Adrenal gland (tissue), 12 donors: ENCODE data around the gene IKZF2. TPM values are rescaled to one million over a fixed set of nuclear protein-coding genes. Genes with fewer than 3 reads are reported as not detected.

Experiments
- DNase-seq, 7 donors: peaks; one replicate each; pipeline ENCODE4 v3.0.0-alpha.2; 2019 to 2020
- H3K27ac ChIP-seq, 5 donors: fragments of 200-600 bp; sonication (generic) in 4 of 5; 1 replicate in 3 of 5; 2 replicates in 2 of 5; pipeline versions ENCODE4 v1.5.1 to v1.8.0; 2016 to 2020; ENCODE audit warnings: mild to moderate bottlenecking in 1 of 5
- H3K27me3 ChIP-seq: fragments of 200-600 bp; 2 replicates; pipeline ENCODE4 v1.8.0; 2021
- H3K36me3 ChIP-seq, 2 donors: fragments of 200-600 bp; replicated peaks in 1 of 2; 1 replicate in 1 of 2; 2 replicates in 1 of 2; pipeline versions ENCODE4 v1.5.1 to v1.8.0; 2018 to 2022
- H3K4me1 ChIP-seq, 2 donors: fragments of 200-600 bp; replicated peaks in 1 of 2; 1 replicate in 1 of 2; 2 replicates in 1 of 2; pipeline versions ENCODE4 v1.5.1 to v1.8.0; 2018 to 2021
- H3K4me3 ChIP-seq, 4 donors: fragments of 200-600 bp; sonication (generic) in 3 of 4; one replicate each; pipeline ENCODE4 v1.5.1; 2016 to 2018
- H3K9me3 ChIP-seq, 3 donors: fragments of 200-600 bp; sonication (generic) in 1 of 3; replicated peaks in 1 of 3; 1 replicate in 2 of 3; 2 replicates in 1 of 3; pipeline versions ENCODE4 v1.5.1 to v1.8.0; 2016 to 2021
- POLR2A ChIP-seq, 2 donors: fragments of 450-650 bp; IDR thresholded peaks; one replicate each; pipeline ENCODE4 v1.6.1; 2017; ENCODE audit warnings: antibody characterized with exemption in 2 of 2, mild to moderate bottlenecking in 2 of 2, moderate library complexity in 1 of 2
- WGBS, 4 donors: extraction: QIAGEN DNeasy Blood & Tissue Kit in 2 of 4; methylation state at CpG; one replicate each; pipeline versions ENCODE4 v1.1.5 to v1.1.7; 2013 to 2017; 5-methylcytosine and 5-hydroxymethylcytosine counted together
- intact Hi-C, 2 donors: fragments of 100-400 bp; cut with DNase I; formaldehyde crosslinking; loops; one replicate each; pipeline versions ENCODE4 v1.14.1 to v1.15.0; 2022 to 2023
- polyA plus RNA-seq, 3 donors: library from polyadenylated mRNA; stranded (reverse); fragments of 200-250 nt in 2 of 3; fragments of 350-450 nt in 1 of 3; fragmentation: Illumina TruSeq in 1 of 3; extraction: RNeasy Lipid Tissue Mini Kit (QIAGEN cat#74804) in 1 of 3; gene quantifications; one replicate each; pipeline ENCODE4 v1.2.3, GENCODE V29; 2013 to 2014
- total RNA-seq, 9 donors: library from RNA; depleted of rRNA in 4 of 9; stranded (reverse); fragments of >200 nt in 4 of 9; fragments of 120-200 nt in 1 of 9; fragmentation: NEBNext Ultra II Directional in 1 of 9; extraction: Animal tissue kit (Norgen Biotek cat#: 25700) in 1 of 9; gene quantifications; one replicate each; pipeline versions ENCODE4 v1.1.0 to v1.2.4, GENCODE V29; 2013 to 2023
- TF ChIP-seq, protein P1 (sequence below), 6 experiments: fragments of 450-650 bp in 4 of 6; fragments of 200-600 bp in 2 of 6; sonication (generic) in 1 of 6; IDR thresholded peaks; 1 replicate in 5 of 6; 2 replicates in 1 of 6; pipeline versions ENCODE4 v1.5.1 to v1.8.0; 2016 to 2021; ENCODE audit warnings: antibody characterized with exemption in 6 of 6, mild to moderate bottlenecking in 2 of 6, moderate library complexity in 1 of 6
- donor health status: healthy with polysubstance abuse.
- donor health status: Bipolar disorder and iron deficiency.
- donor health status: DM: yes; HTN: yes; CAD: no.
- donor health status: DM: no; HTN: no; CAD: no.
- donor health status: DM: no; HTN: no; CAD: no.
- donor health status: DM: yes; HTN: yes; CAD: no.

Gene IKZF2
- total and polyA plus RNA-seq, 12 donors, result 0.44 to 18.9 (median 8.0) TPM

DNA sequence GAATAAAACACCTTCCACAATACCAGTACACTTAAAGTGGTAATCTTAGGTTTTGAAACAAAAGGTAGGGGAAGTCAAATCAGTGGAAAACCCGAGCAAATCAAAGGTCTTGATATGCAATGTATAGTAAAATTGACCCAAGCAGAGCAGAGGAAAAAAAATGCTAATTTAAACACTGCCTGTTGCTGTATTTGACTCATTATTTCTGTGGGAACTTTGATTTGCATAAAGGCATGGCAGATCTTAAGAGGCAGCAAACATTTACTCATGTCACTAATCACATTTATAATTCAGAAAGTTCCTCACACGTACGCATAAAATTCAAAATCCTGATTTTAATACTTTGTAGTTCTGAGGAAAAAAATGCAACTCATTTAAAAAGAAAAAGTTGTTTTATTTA is 64.4 kb downstream of the IKZF2 start:
- no peak overlapping the region for H3K27ac ChIP-seq
- no peak overlapping the region for H3K4me3 ChIP-seq
- intact Hi-C loops, result no loop called here
- H3K36me3 ChIP-seq, result no peaks in the 10 kb centered on the region
- 87 to 96% (median 92%) methylated on average over 3 of the region's 3 CpGs for WGBS, 4 donors
- TF ChIP-seq, protein P1, sequence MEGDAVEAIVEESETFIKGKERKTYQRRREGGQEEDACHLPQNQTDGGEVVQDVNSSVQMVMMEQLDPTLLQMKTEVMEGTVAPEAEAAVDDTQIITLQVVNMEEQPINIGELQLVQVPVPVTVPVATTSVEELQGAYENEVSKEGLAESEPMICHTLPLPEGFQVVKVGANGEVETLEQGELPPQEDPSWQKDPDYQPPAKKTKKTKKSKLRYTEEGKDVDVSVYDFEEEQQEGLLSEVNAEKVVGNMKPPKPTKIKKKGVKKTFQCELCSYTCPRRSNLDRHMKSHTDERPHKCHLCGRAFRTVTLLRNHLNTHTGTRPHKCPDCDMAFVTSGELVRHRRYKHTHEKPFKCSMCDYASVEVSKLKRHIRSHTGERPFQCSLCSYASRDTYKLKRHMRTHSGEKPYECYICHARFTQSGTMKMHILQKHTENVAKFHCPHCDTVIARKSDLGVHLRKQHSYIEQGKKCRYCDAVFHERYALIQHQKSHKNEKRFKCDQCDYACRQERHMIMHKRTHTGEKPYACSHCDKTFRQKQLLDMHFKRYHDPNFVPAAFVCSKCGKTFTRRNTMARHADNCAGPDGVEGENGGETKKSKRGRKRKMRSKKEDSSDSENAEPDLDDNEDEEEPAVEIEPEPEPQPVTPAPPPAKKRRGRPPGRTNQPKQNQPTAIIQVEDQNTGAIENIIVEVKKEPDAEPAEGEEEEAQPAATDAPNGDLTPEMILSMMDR (IDR thresholded peaks at IDR 0.05), result no peak
- no peak for TF ChIP-seq POLR2A (IDR thresholded peaks at IDR 0.05)
- no peaks in the 10 kb centered on the region for H3K4me1 ChIP-seq
- H3K9me3 ChIP-seq, result no peaks in the 10 kb centered on the region
- no peaks in the 10 kb centered on the region for H3K27me3 ChIP-seq
- DNase-seq, result no peak

DNA sequence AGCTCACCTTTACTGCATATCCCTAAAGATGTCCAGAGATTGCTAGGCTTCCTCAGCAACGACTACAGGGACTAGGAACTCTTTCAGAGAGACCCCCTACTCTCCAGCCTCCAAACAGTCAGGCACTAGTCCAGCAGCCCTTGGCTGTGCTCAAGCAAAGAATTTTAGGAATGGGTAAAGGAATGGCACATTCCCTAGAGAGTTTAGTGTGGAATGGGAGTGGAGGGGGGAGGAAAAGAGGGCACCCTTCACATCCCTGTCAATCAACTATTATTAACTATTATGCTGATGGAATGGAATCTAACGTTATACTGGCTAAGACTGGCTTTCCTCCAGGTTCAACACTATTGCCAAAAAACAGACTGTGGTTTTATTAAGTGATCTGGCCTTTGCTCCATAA is 64.8 kb downstream of the IKZF2 start:
- intact Hi-C loops, result no loop called here
- WGBS, 4 donors, result 17 to 47% (median 34%) methylated on average over 2 of the region's 2 CpGs
- Histone ChIP-seq H3K4me3 (no peak overlapping the region), H3K4me1 (no peaks in the 10 kb centered on the region), H3K27ac (no peak overlapping the region), H3K27me3 (no peaks in the 10 kb centered on the region), H3K9me3 (no peaks in the 10 kb centered on the region), H3K36me3 (no peaks in the 10 kb centered on the region)
- no peak for TF ChIP-seq POLR2A (IDR thresholded peaks at IDR 0.05)
- TF ChIP-seq, protein P1 (IDR thresholded peaks at IDR 0.05), result no peak
- DNase-seq, result no peak

DNA sequence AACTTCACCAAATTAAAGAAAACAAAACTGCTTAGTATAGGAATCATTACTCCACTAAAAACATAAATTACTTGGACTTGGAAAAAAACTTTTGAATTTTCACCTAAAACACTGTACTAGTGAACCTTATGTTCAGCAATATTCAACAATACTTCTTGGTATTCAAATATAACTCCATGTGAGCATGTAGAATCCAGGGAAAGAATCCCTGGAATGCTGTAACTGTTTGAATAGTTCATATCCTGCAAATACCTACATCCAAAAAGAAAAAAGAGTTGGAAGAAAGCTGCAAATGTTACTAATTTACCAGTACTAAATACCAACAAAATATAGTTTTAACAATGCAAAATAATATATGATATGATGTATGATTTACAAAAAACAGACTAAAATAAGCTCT is 65.4 kb downstream of the IKZF2 start:
- Histone ChIP-seq H3K4me1 (no peaks in the 10 kb centered on the region), H3K27ac (no peak overlapping the region), H3K27me3 (no peaks in the 10 kb centered on the region), H3K9me3 (no peaks in the 10 kb centered on the region), H3K36me3 (no peaks in the 10 kb centered on the region), H3K4me3 (no peak overlapping the region)
- intact Hi-C loops, result no loop called here
- TF ChIP-seq, protein P1 (IDR thresholded peaks at IDR 0.05), result no peak
- no peak for TF ChIP-seq POLR2A (IDR thresholded peaks at IDR 0.05)
- DNase-seq, result no peak

DNA sequence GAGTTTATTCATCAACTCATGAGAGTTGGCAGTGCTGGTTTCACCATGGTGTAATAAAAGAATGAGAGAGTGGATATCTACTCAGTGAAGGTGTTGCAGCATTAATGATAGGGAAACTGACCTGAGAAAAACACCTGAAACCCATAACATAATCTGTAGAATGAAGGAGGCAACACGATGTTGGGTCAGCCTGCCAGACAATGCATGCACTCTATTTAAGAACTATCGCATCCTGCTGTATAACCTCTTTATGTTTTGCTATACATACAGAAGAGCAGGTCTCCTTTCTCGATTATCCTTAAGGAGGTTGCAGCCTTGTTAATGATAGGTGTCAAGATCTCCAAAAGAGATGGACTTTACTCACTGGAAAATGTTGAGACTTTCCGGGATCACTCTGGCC is 65.9 kb downstream of the IKZF2 start:
- WGBS, 4 donors, result 87 to 91% (median 89%) methylated on average over 4 of the region's 4 CpGs

More for the DNA sequence above, 65.9 kb downstream of the IKZF2 start:
- Histone ChIP-seq H3K9me3 (no peaks in the 10 kb centered on the region), H3K4me3 (no peak overlapping the region), H3K27me3 (no peaks in the 10 kb centered on the region), H3K27ac (no peak overlapping the region), H3K4me1 (no peaks in the 10 kb centered on the region), H3K36me3 (no peaks in the 10 kb centered on the region)
- no peak for DNase-seq
- no peak for TF ChIP-seq POLR2A (IDR thresholded peaks at IDR 0.05)
- TF ChIP-seq, protein P1 (IDR thresholded peaks at IDR 0.05), result no peak
- intact Hi-C loops, result no loop called here
